B cell (primary cell): Measurements from ENCODE around the gene CMTR1. TPM values are rescaled to one million over a fixed set of nuclear protein-coding genes. Genes with fewer than 3 reads are reported as not detected.

ENCODE experiments used
- ATAC-seq: fragments of 200-7000 bp; cut with Tn5 transposase; one replicate; pipeline ENCODE4 v1.10.0; 2021; ENCODE audit warnings: low read depth, mild to moderate bottlenecking, moderate number of reproducible peaks, moderate library complexity
- CTCF ChIA-PET: fragments of 350-600 bp; sonication (Branson Sonifier 250); formaldehyde crosslinking; loops from one replicate; lab custom pipeline; 2021; ENCODE audit warnings: antibody characterized with exemption, inconsistent platforms; lab: Charles Lee
- POLR2A ChIA-PET: fragments of 350-600 bp; sonication (Branson Sonifier 250); formaldehyde crosslinking; loops from one replicate; lab custom pipeline; 2021; ENCODE audit warnings: antibody characterized with exemption; lab: Charles Lee
- DNase-seq: peaks from one replicate; pipeline ENCODE4 v3.0.0; 2013
- H2AFZ ChIP-seq: 2 replicates; pipeline ENCODE4 v1.6.1; 2012; ENCODE audit warnings: mild to moderate bottlenecking, low read depth, low read length; ENCODE audit not compliant: insufficient read depth, poor library complexity, severe bottlenecking
- H3K27ac ChIP-seq, 2 donors: 1 replicate in 1 of 2; 2 replicates in 1 of 2; pipeline ENCODE4 v1.5.1; 2012 to 2013; ENCODE audit warnings: low read length in 2 of 2, mild to moderate bottlenecking in 2 of 2, moderate library complexity in 1 of 2
- H3K27me3 ChIP-seq, 4 experiments: fragments of 200-600 bp in 1 of 4; sonication (generic) in 1 of 4; replicated peaks in 1 of 4; 1 replicate in 2 of 4; 2 replicates in 2 of 4; pipeline versions ENCODE4 v1.6.1 to v1.7.0; 2013 to 2016; ENCODE audit warnings: low read length in 3 of 4, mild to moderate bottlenecking in 2 of 4, mixed read lengths in 1 of 4, moderate library complexity in 1 of 4; ENCODE audit not compliant: insufficient read depth in 4 of 4, control insufficient read depth in 3 of 4; ENCODE audit errors: control extremely low read depth in 1 of 4
- H3K36me3 ChIP-seq, 2 experiments: replicated peaks in 1 of 2; 1 replicate in 1 of 2; 2 replicates in 1 of 2; pipeline versions ENCODE4 v1.6.1 to v1.7.1; 2013; ENCODE audit warnings: low read length in 1 of 2; ENCODE audit not compliant: insufficient read depth in 2 of 2, control insufficient read depth in 1 of 2; ENCODE audit errors: control extremely low read depth in 1 of 2, extremely low read depth in 1 of 2
- H3K4me1 ChIP-seq, 2 donors: fragments of 200-600 bp in 1 of 2; sonication (generic) in 1 of 2; 1 replicate in 1 of 2; 2 replicates in 1 of 2; pipeline versions ENCODE4 v1.5.1 to v1.6.1; 2013 to 2017; ENCODE audit warnings: low read length in 2 of 2; ENCODE audit not compliant: control insufficient read depth in 2 of 2, insufficient read depth in 2 of 2
- H3K4me2 ChIP-seq: replicated peaks from 2 replicates; pipeline ENCODE3; 2012; ENCODE audit warnings: mild to moderate bottlenecking, low read depth, low read length; ENCODE audit not compliant: poor library complexity, severe bottlenecking
- H3K4me3 ChIP-seq, 5 experiments: fragments of 200-600 bp in 1 of 5; sonication (generic) in 1 of 5; 1 replicate in 3 of 5; 2 replicates in 2 of 5; pipeline versions ENCODE4 v1.5.1 to v1.7.0; 2011 to 2016; ENCODE audit warnings: low read length in 4 of 5, mild to moderate bottlenecking in 4 of 5, low read depth in 2 of 5, control low read depth in 1 of 5, moderate library complexity in 1 of 5; ENCODE audit not compliant: insufficient read depth in 1 of 5; ENCODE audit errors: control extremely low read depth in 1 of 5, extremely low read depth in 1 of 5
- H3K79me2 ChIP-seq: fragments of 200-600 bp; sonication (generic); one replicate; pipeline ENCODE4 v1.6.0; 2016; ENCODE audit warnings: low read length; ENCODE audit not compliant: control insufficient read depth, insufficient read depth
- H3K9ac ChIP-seq: fragments of 200-600 bp; sonication (generic); 2 replicates; pipeline ENCODE4 v1.6.1; 2017; ENCODE audit warnings: mild to moderate bottlenecking, low read length, moderate library complexity
- H3K9me3 ChIP-seq, 3 donors: one replicate each; pipeline versions ENCODE4 v1.6.1 to v1.7.1; 2013; ENCODE audit warnings: low read length in 2 of 3; ENCODE audit not compliant: control insufficient read depth in 2 of 3, insufficient read depth in 1 of 3; ENCODE audit errors: control extremely low read depth in 1 of 3
- H4K20me1 ChIP-seq: 2 replicates; pipeline ENCODE4 v1.6.0; 2012; ENCODE audit warnings: mild to moderate bottlenecking, low read length; ENCODE audit not compliant: insufficient read depth, control insufficient read depth, poor library complexity, severe bottlenecking
- H3K27ac Mint-ChIP-seq: one replicate; pipeline ENCODE4 v1.8.0; 2021; ENCODE audit warnings: mixed read lengths
- H3K27me3 Mint-ChIP-seq: one replicate; pipeline ENCODE4 v1.8.0; 2021; ENCODE audit warnings: mixed read lengths
- H3K4me1 Mint-ChIP-seq: one replicate; pipeline ENCODE4 v1.8.0; 2021; ENCODE audit warnings: mixed read lengths
- H3K4me3 Mint-ChIP-seq: one replicate; pipeline ENCODE4 v1.8.0; 2021; ENCODE audit warnings: mixed read lengths
- H3K9me3 Mint-ChIP-seq: one replicate; pipeline ENCODE4 v1.8.0; 2022; ENCODE audit warnings: mixed read lengths; ENCODE audit not compliant: insufficient read depth
- CTCF ChIP-seq: fragments of 200-600 bp; IDR thresholded peaks from one replicate; pipeline ENCODE4 v1.8.0; 2022; ENCODE audit warnings: antibody characterized with exemption, mild to moderate bottlenecking
- EZH2 ChIP-seq: IDR thresholded peaks from 2 replicates; pipeline ENCODE4 v1.6.1; 2012; ENCODE audit warnings: borderline replicate concordance, low read depth, mild to moderate bottlenecking, moderate library complexity, low read length; ENCODE audit not compliant: insufficient read depth, poor library complexity, severe bottlenecking
- WGBS: methylation state at CpG from one replicate; pipeline ENCODE4 v1.1.5; 2013; ENCODE audit warnings: missing lambda C conversion rate; ENCODE audit not compliant: insufficient coverage; 5-methylcytosine and 5-hydroxymethylcytosine counted together
- intact Hi-C: fragments of 100-400 bp; cut with micrococcal nuclease; formaldehyde crosslinking; loops from one replicate; pipeline ENCODE4 v1.10.0; 2022
- polyA plus RNA-seq: library from polyadenylated mRNA; depleted of rRNA; stranded (reverse); fragments of >200 nt; gene quantifications from 2 replicates; pipeline ENCODE4 v1.2.3, GENCODE V29; 2012
- total RNA-seq, 2 donors: library from RNA; stranded (reverse); fragments of 120-200 nt in 1 of 2; gene quantifications; 1 replicate in 1 of 2; 2 replicates in 1 of 2; pipeline versions ENCODE4 v1.2.3 to v1.2.4, GENCODE V29; 2013 to 2022

CMTR1 gene
- total and polyA plus RNA-seq, 2 donors (not counting 1 experiment from before 2014, with no cell fraction given) = 46.0 to 82.9 TPM

GRCh38 chr6:37496951-37497885 is 64.2 kb downstream of the CMTR1 start:
- peaks cover 21 to 43% of the 10 kb centered on the region in 2 donors for H3K4me1 ChIP-seq
- peak overlapping the region; percentile 39 for H3K4me3 Mint-ChIP-seq
- H4K20me1 ChIP-seq = no peaks in the 10 kb centered on the region
- no peak overlapping the region for H3K9ac ChIP-seq
- no peaks in the 10 kb centered on the region for H3K36me3 ChIP-seq
- no peaks in the 10 kb centered on the region for H3K27me3 ChIP-seq
- H3K9me3 ChIP-seq = no peaks in the 10 kb centered on the region
- ATAC-seq = no peak
- H2AFZ ChIP-seq = no peak overlapping the region
- intact Hi-C loops = loop anchor here (5.0 kb wide), 1 partner anchor 1075 kb away; no protein-coding TSS in a partner anchor
- POLR2A ChIA-PET = no interaction called here
- H3K27me3 Mint-ChIP-seq = no peaks in the 10 kb centered on the region
- CTCF ChIA-PET = no interaction called here
- TF ChIP-seq EZH2 = no peak
- TF ChIP-seq CTCF = no peak
- WGBS = 94% methylated on average over 8 of the region's 13 CpGs
- H3K79me2 ChIP-seq = peaks cover 65% of the 10 kb centered on the region
- H3K27ac Mint-ChIP-seq = peak overlapping the region; percentile 50
- H3K4me1 Mint-ChIP-seq = peaks cover 49% of the 10 kb centered on the region
- no peak overlapping the region for H3K4me3 ChIP-seq
- DNase-seq = no peak
- H3K9me3 Mint-ChIP-seq = no peaks in the 10 kb centered on the region
- H3K27ac ChIP-seq = no peak overlapping the region
- no peak overlapping the region for H3K4me2 ChIP-seq
